HG03432 (cell line): Measurements from ENCODE around the gene CACNA1H.
"Not testable (repeated sequence)": the region's sequence is repeated elsewhere in the genome, so short reads cannot be mapped to it uniquely, and the experiment has no call there.

Source experiments
- ATAC-seq: cut with Tn5 transposase; IDR thresholded peaks from one replicate; pipeline ENCODE4 v1.9.1; 2021; ENCODE audit warnings: mild to moderate bottlenecking, moderate library complexity; ENCODE audit not compliant: unreplicated experiment

CACNA1H gene

DNA sequence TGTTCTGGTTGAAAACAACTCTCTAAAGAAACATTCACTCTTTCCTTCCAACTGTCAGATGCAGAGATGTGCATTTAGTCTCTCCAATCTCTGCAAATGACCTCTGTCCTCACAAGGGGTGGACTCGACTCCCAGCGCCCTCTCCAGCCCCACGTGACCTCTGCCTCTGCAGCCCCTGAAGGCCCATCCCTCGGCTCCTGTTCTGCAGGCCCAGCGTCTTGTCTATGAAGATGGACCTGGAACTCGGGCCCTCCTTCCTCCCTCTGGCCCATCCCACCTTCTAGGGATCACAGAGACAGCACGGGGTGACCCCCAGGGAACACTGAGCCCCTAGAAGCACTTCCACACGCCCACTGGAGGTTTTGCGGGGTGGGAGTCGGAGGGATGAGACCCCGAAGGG lies 90.5 kb downstream of the CACNA1H start:
- not testable (repeated sequence) for ATAC-seq

GRCh38 chr16:1243907-1244850 lies 91.3 kb downstream of the CACNA1H start:
- ATAC-seq, result not testable (repeated sequence)

DNA sequence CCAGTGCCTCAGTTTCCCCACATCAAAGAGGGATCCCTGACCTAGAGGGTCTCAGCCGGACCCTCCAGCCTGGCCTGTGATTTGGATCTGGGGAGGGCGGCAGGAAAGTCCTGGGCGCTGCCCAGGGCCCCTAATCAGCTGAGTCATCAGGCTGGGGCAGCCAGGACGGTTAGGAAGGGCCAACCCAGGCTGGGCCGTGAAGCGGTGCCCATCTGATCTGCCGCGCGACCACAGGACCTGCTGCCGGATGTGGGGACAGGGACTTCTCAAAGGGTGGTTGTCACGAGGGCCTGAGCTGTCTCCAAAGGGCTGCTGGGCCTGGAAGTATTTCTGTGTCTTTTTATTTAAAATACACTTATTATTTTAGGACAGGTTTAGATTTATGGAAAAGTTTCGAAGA lies 92.0 kb downstream of the CACNA1H start:
- no peak for ATAC-seq

DNA sequence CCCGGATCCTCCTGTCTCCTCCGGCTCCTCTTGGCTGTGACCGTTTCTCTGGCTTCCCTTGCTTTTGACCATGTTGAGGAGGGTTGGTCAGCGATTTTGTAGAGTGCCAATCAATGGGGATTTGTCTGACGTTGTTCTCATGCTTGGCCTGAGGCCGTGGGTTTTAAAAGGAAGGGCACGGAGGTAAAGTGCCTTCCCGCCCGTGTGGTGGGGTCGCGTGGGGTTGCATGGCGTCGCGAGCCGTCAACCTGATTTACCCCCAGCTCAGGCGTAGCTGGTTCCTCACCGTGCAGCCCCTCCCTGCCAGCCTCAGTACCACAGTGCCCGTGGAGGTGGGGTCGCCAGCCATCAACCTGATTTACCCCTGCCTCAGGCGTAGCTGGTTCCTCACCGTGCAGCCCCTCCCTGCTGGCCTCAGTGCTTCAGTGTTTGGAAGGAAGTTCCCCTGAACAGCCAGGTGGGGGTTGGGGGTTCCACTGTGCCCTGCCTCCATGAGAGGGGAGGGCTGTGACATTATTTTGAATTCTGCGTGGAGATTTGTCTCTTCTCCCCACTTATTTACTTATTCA lies 92.6 kb downstream of the CACNA1H start:
- no peak for ATAC-seq

DNA sequence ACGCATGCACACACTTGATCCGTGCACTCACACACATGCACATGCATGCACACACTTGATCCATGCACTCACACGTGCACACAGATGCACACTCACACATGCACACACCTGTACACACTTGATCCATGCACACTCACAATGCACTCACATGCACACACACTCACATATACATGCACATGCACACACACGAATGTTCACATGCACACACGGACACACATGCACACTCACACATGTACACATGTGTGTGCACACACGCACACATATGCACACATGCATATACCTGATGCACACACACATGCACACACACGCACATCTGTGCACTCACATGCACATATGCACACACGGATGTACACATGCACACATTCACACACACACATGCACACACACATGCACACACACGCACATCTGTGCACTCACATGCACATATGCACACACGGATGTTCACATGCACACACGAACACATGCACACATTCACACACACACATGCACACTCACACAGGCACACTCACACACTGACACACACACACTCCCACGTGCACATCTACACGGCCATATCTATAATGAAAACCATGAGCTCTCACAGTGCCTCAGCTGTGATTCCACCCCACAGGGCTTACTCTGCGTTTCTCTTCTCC lies 95.1 kb downstream of the CACNA1H start:
- ATAC-seq, result not testable (repeated sequence)

GRCh38 chr16:1249031-1249755 lies 96.3 kb downstream of the CACNA1H start:
- not testable (repeated sequence) for ATAC-seq

DNA sequence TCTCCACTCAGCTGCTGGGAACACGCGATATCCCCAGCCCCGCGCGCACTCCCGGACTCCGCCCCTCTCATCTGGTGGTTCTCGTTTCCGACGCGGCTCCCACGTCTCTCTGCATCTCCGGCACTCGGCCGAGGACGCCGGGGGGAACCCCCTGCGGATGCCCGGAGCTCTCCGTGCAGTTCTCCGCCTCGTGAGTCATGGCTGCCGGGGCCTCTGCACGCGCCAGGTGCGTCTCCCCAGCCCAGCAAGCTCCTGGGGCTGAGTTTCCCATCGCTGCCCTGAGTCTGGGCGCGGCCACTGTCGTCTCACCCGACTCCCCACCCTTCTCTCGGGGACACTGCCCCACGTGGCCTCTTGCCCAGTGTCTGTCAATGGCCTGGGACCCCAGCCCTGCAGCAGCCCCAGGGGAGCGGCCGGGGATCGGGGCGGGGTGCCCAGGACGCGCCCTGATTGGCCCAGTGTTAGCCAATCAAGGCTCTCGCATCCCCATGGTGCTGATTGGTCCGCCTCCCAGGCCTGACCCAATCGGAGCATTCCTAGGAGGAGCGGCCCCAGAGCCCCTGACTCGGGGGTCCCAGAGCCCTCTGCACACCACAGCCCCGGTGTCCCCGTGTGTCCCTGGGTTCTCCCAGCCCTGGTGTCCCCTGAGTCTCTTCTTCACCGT lies 100.9 kb downstream of the CACNA1H start:
- not testable (repeated sequence) for ATAC-seq

DNA sequence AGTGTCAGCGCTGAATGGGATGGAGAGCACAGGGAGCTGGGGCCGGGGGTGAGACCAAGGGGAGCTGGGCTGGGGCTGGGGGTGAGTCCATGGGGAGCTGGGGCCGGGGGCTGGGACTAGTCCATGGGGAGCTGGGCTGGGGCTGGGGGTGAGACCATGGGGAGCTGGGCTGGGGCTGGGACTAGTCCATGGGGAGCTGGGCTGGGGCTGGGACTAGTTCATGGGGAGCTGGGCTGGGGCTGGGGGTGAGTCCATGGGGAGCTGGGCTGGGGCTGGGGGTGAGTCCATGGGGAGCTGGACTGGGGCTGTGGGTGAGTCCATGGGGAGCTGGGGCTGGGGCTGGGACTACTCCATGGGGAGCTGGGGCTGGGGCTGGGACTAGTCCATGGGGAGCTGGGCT lies 101.9 kb downstream of the CACNA1H start:
- not testable (repeated sequence) for ATAC-seq

GRCh38 chr16:1255276-1256122 lies 102.6 kb downstream of the CACNA1H start, which contains the start of gene TPSD1:
Gene TPSD1, plus strand, starts transcription at chr16:1256069. Its CDS starts 212 bp downstream, at chr16:1256281.
- ATAC-seq, result not testable (repeated sequence)

DNA sequence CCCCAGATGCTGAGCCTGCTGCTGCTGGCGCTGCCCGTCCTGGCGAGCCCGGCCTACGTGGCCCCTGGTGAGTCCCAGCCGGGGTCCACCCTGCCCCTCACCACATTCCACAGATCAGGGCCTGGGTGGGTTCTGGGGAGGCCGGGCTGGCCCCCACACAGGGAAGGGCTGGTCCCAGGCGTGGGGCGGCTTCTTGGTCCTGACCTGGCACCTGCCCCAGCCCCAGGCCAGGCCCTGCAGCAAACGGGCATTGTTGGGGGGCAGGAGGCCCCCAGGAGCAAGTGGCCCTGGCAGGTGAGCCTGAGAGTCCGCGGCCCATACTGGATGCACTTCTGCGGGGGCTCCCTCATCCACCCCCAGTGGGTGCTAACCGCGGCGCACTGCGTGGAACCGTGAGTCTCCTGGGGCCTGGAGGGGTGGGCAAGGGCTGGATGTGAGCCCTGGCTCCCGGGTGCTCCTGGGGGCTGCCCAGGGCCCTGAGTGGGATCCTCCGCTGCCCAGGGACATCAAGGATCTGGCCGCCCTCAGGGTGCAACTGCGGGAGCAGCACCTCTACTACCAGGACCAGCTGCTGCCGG lies 103.5 kb downstream of the CACNA1H start:
- not testable (repeated sequence) for ATAC-seq

GRCh38 chr16:1256874-1257322 lies 104.0 kb downstream of the CACNA1H start:
- no peak for ATAC-seq

DNA sequence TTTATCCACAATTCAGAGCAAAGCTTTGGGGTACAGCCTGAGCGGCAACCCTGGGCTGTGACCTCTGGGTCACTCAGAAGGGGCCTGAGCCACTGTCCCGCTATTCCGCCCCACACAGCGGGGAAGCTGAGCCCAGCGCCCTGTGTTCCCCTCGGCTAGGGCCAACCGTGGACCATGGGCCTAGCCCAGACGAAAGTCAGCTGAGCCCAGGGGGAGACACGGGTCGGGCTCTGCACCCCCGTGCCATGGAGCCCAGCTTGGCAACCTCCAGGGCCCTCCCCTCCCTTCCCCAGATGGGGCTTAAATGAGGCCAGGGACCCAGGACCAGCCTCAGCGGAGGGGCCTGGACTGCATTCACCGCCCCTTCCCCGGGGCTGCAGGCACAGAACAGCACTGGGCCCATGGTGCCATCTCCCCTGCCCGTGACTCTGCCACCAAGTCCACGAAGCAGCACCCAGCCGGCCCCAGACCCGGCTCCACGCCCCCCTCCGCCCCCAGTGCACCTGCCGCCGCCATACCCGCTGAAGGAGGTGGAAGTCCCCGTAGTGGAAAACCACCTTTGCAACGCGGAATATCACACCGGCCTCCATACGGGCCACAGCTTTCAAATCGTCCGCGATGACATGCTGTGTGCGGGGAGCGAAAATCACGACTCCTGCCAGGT lies 104.8 kb downstream of the CACNA1H start:
- ATAC-seq, result no peak

DNA sequence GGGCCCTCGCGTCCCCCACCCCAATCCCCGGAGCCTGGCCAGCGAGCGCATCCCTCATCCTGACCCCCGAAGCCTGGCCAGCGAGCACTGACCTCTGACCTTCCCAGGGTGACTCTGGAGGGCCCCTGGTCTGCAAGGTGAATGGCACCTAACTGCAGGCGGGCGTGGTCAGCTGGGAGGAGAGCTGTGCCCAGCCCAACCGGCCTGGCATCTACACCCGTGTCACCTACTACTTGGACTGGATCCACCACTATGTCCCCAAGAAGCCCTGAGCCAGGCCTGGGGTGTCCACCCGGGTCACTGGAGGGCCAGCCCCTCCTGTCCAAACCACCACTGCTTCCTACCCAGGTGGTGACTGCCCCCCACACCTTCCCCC lies 105.3 kb downstream of the CACNA1H start:
- no peak for ATAC-seq

DNA sequence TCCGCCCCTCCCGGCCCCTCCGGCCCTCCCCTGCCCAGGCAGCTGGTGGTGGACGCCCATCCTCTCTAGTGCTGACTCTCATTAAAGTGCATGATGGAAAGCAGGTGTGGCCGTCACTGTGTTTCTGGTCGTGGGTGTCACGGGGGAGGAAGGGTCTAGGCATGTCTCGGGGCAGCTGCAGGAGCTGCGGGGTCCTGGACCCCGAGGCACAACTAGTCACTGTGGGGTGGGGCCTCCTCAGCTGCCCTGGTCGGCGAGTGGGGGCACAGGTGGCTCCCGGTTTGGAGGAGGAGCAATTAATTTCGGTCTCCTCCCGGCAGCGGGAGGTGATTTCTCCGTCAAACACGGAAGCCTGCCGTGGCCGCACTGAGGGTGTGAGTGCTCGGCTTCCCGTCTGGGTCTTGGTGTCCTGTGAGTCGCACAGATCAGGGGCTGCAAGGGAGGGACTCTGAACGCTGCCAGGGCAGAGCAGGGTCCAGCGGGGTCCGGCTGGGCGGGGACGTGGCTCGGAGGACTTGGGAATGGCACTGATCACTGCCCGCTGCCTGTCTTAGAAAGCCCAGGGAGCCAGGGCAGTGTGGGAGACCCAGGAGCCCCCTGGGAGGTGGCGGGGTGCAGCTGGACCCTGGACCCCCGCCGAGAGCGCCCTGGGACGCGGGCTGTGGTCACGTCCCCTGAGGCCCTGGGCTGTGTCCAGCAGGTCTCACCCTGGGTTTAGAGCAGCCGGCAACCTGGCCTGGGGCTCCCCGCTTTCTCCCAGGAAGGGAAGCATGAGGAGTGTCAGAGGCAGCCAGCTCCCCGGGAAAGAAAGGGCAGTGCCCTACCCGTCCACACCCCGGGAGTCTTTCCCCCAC lies 106.2 kb downstream of the CACNA1H start:
- ATAC-seq, result no peak

GRCh38 chr16:1259760-1260068 lies 106.8 kb downstream of the CACNA1H start:
- ATAC-seq, result no peak

DNA sequence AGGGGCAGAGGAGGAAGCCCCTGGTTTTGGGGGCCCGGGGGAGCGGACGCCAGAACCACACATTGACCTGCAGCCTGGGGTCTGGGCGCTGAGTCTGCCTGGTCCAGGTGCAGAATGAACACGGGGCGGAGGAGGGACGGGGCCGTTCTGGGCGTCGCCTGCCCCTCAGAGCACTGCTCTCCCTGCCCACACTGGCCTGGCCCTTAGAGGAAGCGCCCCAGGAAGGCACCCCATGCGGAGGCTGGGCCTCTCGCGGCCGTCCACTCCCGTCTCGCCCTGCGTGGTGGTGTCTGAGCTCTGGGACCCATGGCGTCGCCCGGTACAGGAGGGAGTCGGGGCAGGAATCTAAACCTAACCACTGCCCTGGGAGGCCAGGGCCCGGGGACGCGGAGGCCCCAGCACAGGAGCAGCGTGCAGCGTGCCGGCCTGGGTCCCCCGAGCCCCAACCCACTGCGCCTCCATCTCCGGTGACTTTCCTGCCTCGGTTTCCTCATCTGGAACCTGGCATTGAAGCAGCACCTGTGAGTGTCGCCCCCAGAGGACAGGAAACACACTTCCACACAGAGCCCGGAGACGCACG lies 107.3 kb downstream of the CACNA1H start:
- no peak for ATAC-seq

DNA sequence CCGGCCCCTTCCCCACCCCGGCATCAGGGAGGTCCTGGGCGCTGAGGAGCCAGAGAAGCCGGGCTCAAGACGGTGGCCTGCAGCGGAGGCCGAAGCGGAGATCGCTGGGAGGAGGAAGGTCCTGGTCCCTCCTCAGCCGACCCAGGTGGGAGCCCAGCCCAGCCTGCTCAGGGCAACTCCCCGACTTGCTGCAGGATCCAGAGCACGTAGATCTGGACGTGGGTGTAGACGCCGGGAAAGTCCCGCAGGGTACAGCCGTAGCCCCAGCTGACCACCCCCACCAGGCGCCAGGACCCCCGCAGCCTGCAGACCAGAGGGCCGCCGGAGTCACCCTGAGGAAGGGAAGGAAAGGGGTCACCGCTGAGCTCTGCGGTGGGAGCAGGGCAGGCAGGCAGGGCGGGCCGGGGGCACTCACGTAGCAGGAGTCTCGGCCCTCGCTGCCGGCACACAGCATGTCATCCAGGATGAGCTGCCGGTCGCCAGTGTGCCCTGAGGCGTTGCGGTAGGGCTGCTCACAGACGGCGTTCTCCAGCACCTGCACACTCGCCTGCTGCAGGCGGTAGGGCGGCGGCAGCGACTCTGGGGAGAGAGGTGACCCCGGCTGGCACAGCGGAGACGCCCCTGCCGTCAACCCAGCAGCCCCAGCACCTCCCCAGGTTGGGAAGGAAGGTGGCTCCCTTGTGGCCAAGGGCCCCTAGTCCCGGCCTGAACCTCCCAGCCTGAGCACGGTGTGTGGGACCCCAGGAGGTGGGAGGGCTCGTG lies 108.4 kb downstream of the CACNA1H start:
- no peak for ATAC-seq
